ENCODE measurements around the gene PRICKLE2.

DNA sequence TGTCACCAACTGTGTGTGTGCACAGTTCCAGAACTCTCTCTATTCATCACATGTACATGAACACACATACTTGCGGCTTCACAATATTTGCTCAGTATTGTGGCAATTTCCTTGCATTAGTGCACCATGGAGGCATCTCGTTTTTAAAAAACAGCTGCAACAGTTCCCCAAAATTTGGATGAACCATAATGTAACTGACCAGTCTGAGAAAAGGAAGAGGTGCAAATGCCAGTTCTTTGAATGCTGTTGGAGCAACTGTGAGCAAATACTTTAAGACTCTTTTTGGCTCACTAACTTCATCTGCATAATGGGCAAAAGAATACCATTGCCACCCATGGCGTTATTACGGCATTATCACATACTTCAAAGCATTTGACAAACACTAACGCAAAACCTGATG lies 163.6 kb downstream of the PRICKLE2 start:
- TF ChIP-seq GATA2 (IDR thresholded peaks at IDR 0.05; ENCODE audit: low read depth, low read length): no peak
- TF ChIP-seq GATA3 (IDR thresholded peaks at IDR 0.05; ENCODE audit: low read depth, low read length): no peak
